ENCODE data around the gene POLR1H. TPM values are rescaled to one million over a fixed set of nuclear protein-coding genes. Genes with fewer than 3 reads are reported as not detected.

POLR1H gene
- total RNA-seq, 1 donor from 2014 or later: 36.9 TPM

DNA sequence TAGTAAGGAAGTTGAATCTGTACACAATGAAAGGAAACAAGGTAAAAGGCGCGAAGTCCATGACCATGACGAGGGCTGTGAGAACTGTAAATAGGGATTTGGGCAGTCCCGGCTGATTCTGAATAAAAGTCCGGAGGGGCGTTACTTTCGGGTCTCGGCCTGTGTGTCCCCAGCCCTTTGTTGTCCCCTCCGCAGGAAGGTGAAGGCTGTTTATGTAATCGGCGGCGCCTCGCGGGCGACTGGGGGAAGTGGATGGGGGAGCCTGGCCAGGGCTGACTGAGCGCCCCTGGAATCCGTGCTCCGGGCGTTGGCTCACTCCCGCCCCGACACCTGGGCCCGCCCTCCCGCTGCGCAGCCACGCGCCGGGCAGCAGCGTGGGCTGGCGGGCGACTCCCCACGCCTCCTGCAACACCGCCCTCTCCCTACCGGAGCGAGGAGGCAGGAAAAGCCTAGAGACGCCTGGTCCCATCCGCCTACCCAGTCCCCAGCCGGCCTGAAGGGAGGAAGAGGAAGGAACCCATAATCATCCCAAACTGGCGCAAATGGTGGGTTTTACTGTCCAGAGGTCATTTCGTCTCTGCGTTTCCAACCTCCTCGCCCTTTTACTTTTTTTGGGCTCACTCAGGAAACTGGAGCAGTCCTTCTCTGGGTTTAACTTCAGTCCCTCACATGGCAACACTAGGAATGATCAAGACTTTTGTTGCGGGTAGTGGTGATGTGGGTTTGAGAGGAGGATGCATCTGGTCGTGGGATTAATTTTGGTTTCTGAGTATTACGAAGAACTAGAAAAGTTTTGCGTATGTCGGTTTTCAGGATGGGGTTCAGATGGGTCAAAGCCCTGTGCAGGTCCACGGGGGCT, 39.7 kb downstream of the POLR1H start:
- no peak for DNase-seq (ENCODE audit: low spot score in 2 of 2)
- Histone ChIP-seq H3K27me3 (peaks cover 16% of the 10 kb centered on the region), H3K27ac (no peak overlapping the region), H3K36me3 (no peaks in the 10 kb centered on the region), H3K9me3 (no peaks in the 10 kb centered on the region), H3K4me3 (peak overlapping the region; percentile 49 to 58), H3K4me1 (peaks cover 7 to 18% of the 10 kb centered on the region in 2 donors)
- TF ChIP-seq, protein P1, sequence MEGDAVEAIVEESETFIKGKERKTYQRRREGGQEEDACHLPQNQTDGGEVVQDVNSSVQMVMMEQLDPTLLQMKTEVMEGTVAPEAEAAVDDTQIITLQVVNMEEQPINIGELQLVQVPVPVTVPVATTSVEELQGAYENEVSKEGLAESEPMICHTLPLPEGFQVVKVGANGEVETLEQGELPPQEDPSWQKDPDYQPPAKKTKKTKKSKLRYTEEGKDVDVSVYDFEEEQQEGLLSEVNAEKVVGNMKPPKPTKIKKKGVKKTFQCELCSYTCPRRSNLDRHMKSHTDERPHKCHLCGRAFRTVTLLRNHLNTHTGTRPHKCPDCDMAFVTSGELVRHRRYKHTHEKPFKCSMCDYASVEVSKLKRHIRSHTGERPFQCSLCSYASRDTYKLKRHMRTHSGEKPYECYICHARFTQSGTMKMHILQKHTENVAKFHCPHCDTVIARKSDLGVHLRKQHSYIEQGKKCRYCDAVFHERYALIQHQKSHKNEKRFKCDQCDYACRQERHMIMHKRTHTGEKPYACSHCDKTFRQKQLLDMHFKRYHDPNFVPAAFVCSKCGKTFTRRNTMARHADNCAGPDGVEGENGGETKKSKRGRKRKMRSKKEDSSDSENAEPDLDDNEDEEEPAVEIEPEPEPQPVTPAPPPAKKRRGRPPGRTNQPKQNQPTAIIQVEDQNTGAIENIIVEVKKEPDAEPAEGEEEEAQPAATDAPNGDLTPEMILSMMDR (IDR thresholded peaks at IDR 0.05): no peak
- intact Hi-C loops (cut with DNase I): no loop called here

DNA sequence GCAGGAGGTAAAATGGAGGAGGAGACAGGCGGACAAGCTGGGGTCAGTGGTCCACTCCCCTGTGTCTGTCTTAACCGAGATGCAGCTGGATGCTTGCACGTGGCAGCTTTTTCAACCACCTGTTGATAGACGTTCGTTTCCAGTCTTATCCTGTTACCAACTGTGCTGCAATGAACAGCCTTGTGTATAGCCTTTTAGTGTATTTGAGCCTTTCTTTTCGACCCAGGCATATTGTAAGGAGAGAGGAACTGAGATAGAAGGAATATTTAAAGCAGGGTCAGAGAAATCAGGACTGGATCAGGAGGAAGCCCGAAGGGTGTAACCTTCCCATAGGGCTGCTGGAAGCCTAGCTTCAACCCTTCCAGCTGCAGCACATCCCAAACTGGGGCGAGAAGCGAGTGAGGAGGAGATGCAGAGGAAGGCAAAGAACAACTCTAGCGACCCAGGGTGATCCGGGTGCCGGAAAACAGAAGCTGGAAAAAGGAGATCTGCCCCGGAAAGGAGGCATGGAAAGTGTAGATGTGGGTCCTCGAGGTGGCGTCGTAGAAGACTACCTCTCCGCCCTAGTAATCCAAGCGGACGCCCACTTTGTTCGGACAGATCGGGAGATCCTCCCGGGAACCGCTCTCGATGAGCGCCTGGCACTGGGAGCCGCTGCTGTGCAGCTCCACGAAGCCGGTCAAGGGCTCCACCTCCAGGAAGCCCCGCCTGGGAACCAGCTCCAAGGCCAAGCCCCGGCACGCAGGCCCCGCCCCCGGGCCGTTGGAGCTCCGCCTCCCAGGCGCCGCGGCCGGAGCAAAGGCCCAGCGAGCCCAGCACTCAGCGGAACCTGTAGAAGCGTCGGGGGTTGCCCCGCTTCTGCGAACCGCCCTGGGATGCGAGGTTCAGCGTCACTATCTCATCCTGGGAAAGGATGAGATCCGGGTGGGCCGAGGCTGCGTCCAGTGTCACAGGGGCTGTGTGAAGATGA, 40.7 kb downstream of the POLR1H start:
- Histone ChIP-seq H3K4me3 (peak overlapping the region; percentile 49 to 58), H3K27me3 (peaks cover 16% of the 10 kb centered on the region), H3K27ac (peak overlapping the region; percentile 60), H3K36me3 (no peaks in the 10 kb centered on the region), H3K4me1 (peaks cover 7 to 18% of the 10 kb centered on the region in 2 donors), H3K9me3 (no peaks in the 10 kb centered on the region)
- TF ChIP-seq, protein P1 (IDR thresholded peaks at IDR 0.05): peak in 1 of 3 experiments; percentile 19
- intact Hi-C loops (cut with DNase I): loop anchor here (2.0 kb wide), 4 partner anchors 41 to 295 kb away; partner anchors contain the start of genes POLR1H and TRIM26
- peak; percentile 64 to 88 for DNase-seq (ENCODE audit: low spot score in 2 of 2)

DNA sequence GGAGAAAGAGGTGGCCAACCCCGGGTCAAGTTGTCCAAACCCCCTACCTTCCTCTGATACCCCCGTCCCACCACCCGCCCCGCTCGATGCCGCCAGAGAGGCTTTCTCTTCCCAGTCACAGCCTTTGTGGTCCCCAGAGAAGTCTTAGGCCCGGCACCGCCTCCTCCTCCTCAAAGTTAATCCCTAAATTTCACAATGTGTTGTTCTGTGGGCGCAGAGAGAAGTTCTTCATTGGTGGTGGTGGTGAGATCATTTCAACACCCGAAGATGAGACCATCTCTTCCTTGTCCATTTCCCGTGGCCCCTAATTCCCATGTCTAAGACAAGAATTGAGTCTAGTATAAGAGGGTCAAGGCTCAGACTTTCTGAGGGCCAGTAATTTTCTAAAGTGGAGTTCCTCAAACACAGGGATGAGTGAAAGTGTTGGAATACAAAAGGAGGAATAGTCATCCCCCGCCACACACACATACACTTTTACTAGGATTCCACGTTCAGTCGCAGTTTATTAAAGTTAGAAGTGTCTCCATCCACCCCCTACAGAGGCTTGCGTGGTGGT, 41.4 kb downstream of the POLR1H start:
- H3K9me3 ChIP-seq: no peaks in the 10 kb centered on the region
- H3K27ac ChIP-seq: peak overlapping the region; percentile 60
- peak overlapping the region; percentile 49 to 58 for H3K4me3 ChIP-seq
- peaks cover 16% of the 10 kb centered on the region for H3K27me3 ChIP-seq
- TF ChIP-seq, protein P1 (IDR thresholded peaks at IDR 0.05): no peak
- peak in 1 of 2 donors; percentile 77 for DNase-seq (ENCODE audit: low spot score in 2 of 2)
- H3K4me1 ChIP-seq: peaks cover 7 to 18% of the 10 kb centered on the region in 2 donors
- intact Hi-C loops (cut with DNase I): loop anchor here (2.0 kb wide), 4 partner anchors 42 to 294 kb away; partner anchors contain the start of genes POLR1H and TRIM26
- H3K36me3 ChIP-seq: no peaks in the 10 kb centered on the region

DNA sequence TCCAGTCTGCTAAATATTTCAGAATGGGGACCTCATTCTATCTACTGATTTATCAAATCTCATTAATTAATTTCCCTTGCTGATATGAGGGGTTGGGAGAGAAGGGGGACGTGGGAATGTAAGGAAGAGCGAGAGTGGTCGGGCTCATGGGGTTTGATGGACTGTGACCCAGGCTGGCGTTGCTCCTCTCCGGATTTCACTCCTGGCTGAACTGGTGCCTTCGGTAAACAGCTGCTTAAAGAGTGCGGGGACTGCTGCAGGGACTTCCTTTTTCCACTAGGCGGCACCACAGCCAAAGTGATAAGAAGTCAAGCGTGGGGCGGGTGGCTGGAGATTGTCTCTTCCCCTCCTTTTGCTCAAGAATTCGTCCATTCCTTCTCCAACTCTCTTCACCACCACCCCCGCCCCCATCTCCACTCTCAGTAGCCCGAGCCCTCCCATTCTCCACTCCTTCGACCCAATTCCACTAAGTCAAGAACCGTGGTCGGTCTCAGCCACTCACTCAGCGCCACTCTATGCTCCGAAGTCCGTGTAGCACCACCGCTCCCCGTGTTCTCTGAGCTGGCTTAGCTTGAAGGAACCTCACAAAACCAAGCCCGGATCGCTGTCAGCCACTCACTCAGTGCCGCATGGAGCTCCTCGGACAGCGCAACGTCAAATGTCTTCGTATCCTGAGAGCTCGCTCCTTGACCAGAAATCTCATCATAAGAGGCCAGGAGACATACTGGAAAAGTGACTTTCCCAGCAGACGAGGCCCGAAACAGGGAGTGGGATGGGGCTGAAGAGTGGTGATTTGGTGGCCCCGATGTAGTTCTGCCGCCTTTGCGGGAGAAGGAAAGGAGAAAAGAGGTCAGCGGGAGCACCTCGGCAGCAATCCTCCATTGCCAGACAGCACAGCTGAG, 42.2 kb downstream of the POLR1H start:
- Histone ChIP-seq H3K9me3 (no peaks in the 10 kb centered on the region), H3K4me3 (peak overlapping the region; percentile 53 to 58), H3K27me3 (peaks cover 12% of the 10 kb centered on the region), H3K27ac (peak overlapping the region; percentile 60), H3K36me3 (no peaks in the 10 kb centered on the region), H3K4me1 (peaks cover 7 to 18% of the 10 kb centered on the region in 2 donors)
- TF ChIP-seq, protein P1 (IDR thresholded peaks at IDR 0.05): peak; percentile 80 to 92 (median 88)
- intact Hi-C loops (cut with DNase I): loop anchor here (1.0 to 2.0 kb wide), 5 partner anchors 28 to 294 kb away; partner anchors contain the start of genes POLR1H and TRIM26
- peak; percentile 32 to 94 for DNase-seq (ENCODE audit: low spot score in 2 of 2)
